Skeletal muscle cell (primary cell): ENCODE results near the gene PDK2.

Experiments used
- DNase-seq: peaks from one replicate; pipeline ENCODE4 v3.0.0-alpha.2; 2010; ENCODE audit warnings: low read depth
- H3K4me3 ChIP-seq: 2 replicates; pipeline ENCODE4 v1.5.1; 2011; ENCODE audit warnings: low read depth, mild to moderate bottlenecking, control low read depth, low read length, moderate library complexity

Gene PDK2

GRCh38 chr17:50145532-50146229, 50.5 kb downstream of the PDK2 start:
- H3K4me3 ChIP-seq = no peak overlapping the region
- DNase-seq = no peak

DNA sequence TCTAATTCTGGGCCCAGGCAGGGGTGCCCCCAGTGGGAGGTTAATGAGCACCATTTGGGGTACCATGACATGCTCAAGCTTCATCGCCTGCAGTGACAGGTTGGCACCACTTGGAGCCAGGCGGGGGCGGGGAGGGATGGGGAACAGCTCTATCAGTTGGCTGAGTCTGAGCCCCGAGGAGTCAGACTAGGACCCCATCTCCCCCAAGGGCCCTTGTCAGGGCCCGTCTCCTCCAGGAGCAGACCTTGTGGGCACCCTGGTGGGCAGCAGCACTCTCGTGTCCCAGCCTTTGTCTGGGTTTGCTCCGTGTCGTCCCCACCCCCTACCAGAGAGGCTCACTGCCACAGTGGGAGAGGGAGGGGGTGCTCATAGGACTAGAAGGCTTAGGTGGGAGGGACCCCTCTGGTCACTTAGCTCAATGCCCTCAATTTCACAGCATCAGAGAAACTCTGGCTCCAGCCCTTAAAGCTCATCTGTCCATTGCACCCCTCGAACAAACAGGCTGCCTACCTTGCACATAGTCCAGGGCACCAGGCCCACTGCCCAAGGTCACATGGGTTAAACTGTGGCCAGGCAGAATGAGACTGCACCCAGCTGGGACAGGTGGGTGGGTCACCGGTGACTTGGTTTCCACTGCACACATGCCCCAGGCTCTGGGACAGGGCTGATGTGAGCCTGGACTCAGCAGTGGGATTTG, 51.2 kb downstream of the PDK2 start:
- no peak for DNase-seq
- H3K4me3 ChIP-seq = peak overlapping the region; percentile 68

GRCh38 chr17:50146927-50147665, 51.9 kb downstream of the PDK2 start:
- peak overlapping the region; percentile 68 for H3K4me3 ChIP-seq
- no peak for DNase-seq

GRCh38 chr17:50147841-50148225, 52.7 kb downstream of the PDK2 start:
- DNase-seq = no peak

DNA sequence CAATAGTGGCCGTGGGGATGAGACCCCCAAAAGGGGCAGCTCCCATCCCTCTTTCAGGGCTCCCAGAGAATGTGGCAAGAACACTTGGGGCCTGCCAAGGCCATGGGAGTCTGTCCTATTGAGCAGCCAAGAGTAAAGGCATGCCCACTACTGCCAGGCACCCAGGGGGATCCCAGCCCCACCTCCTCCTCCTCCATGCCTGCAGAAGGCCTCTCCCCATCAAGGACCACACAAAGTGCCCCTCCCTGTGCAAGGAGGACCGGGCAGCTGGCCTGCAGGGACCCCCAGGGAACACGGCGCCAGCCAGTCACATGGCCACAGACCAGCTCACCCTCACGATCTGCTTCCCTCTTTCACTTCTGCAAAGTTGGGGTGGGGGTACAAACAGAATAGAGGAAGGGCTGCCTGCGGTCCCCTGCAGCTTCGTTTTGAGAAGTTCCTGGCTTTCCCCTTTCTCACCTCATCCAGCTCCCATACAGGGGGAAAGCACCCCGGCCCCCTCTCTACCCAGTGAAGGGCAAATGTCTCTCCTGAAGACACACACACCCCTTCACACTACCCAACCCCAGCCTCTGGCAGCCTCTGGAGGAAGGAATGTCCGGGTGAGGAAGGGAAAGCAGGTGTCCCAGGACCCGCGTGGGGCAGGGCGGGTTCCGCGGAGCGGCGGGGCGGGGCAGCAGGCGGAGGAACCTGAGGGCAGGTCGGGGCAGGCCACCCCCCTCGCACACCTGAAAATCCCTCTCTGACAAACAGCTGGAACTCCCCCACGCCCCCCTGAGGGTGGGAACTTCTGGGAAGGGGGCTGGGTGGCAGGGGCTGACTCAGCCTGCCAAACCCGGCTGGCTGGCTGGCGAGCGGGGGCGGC, 53.3 kb downstream of the PDK2 start:
- no peak for DNase-seq
- H3K4me3 ChIP-seq = peak overlapping the region; percentile 68

More at GRCh38 chr17:50147841-50148225, 52.7 kb downstream of the PDK2 start:
- peak overlapping the region; percentile 68 for H3K4me3 ChIP-seq

- DNase-seq = no peak
- H3K4me3 ChIP-seq = peak overlapping the region; percentile 68
These were observed 53.9 kb downstream of the PDK2 start for GRCh38 chr17:50149091-50149416.

GRCh38 chr17:50149417-50150353, 54.5 kb downstream of the PDK2 start:
- DNase-seq = no peak
- H3K4me3 ChIP-seq = peak overlapping the region; percentile 68

- DNase-seq = no peak
- peak within 1 kb of the TSS; percentile 68 for H3K4me3 ChIP-seq
These were observed 55.3 kb downstream of the PDK2 start, which contains the start of gene PPP1R9B for GRCh38 chr17:50150354-50151040. Gene PPP1R9B (minus strand): TSS chr17:50150677. CDS start chr17:50150513, 164 bp downstream.

DNA sequence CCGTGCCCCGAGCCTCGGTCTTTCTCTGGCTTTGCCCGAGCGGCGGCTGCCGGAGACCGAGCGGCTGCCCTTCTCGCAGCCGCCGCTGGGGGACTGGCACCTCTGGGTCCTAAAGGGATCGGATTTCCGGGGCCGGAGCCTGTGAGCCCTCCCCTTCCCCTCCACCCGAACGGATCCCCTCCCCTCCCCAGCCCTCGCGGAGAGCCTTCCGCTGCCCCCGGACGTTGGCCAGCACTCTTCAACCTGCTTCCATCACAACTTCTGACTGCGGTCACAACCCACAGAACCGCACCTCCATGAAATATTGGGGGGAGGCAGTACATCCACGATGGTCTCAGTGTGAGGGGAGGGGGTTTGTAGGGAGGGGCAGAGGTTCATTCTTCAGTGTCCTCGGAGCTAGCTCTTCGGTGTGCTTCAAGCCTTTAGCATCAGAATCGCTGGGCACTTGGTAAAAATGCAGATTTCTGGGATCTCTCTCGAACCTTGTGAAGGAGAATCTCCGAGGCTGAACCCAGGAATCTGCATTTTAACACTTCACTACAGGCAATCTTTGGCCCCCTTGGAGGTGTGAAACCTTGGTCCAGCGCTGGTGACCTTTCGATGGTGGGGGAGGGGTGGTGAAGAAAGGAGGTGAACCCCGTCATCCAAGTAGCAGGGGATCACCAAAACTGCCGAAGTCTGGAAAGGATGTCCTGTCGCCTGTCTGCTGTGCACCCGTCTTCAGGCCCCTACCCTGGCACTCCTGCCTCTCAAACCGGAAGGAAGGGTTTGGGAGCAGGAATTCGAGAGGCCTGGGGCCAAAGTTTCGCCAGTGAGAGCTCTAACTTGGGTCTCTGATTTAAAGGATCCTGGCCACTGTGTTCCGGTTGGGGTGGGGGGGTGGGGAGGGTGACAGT, 56.1 kb downstream of the PDK2 start:
- DNase-seq = peak; percentile 67
- H3K4me3 ChIP-seq = peak overlapping the region; percentile 68

- DNase-seq = no peak
- peak overlapping the region; percentile 68 for H3K4me3 ChIP-seq
These were observed 56.9 kb downstream of the PDK2 start for GRCh38 chr17:50151937-50152547.

- no peak overlapping the region for H3K4me3 ChIP-seq
- no peak for DNase-seq
These were observed 57.6 kb downstream of the PDK2 start for GRCh38 chr17:50152736-50153135.

- no peak overlapping the region for H3K4me3 ChIP-seq
- DNase-seq = no peak
These were observed 58.8 kb downstream of the PDK2 start for GRCh38 chr17:50153650-50154575.

DNA sequence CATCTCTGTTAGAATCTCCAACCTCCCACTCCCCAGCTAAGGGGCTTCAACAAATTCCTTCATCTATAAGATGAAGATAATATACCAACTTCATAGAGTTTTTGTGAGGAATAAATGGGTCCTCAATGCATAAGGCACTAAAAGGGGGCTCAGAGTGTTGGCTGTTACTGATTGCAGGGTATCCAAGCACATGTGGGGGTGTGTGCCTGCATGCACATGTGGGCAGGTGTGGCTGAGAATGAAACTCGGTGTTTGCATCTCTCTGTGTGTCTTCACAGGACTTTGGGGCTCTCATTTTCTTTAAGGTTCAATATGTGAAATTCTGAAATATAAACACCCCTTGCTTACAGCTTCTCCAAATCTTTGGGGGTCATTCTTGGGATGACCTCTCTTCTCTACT, 59.5 kb downstream of the PDK2 start:
- DNase-seq = no peak
- no peak overlapping the region for H3K4me3 ChIP-seq

DNA sequence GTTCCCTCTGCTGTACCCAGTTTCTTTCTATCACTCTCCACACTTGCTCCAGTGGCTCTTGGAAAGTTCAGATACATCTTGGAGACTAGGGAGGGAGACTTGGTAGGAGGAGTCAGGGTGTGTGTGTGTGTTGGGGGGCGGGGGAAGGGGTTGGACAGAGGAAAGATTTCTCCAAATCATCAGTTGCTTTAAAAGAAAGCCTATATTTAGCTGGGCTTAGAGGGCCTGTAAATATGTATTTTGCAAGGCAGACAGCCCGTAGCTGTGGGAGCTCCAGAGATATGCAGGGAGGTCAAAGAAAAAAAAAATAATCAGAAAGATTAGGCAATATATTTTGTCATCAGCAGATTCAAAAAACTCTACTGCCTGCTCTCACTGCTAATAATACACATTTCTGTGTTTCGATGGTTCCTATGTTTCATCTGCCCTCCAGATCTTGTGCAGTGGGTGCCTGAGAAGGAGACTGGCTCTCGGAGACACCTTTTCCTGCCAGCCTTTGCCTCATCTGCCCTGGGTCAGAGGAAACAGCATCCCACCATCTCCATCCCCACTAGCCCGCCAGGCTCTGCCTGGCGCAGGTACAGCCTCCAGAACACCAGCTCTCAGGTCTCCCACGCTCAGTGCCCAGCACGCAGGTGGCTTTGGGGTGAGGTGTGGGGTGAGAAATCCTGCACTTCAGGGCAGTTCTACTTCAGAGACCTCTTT, 60.1 kb downstream of the PDK2 start:
- no peak overlapping the region for H3K4me3 ChIP-seq
- DNase-seq = no peak

DNA sequence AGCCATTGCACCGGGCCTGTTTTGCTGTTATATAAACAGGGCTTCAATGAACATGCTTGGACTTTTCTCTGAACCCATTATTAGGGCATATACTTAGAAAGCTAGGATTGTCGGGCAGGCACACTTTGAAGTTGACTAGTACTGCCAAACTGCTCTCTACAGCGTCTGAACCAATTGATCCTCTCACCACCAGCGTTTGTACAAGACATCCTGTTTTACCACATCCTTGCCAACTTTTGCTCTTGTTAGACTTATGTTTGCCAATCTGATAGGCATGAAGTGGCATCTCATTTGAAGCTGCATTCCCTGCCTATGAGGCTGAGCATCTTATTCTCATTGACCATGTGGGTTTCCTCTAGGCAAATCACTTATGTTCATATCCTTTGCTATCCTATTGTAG, 62.7 kb downstream of the PDK2 start:
- no peak for DNase-seq
- no peak overlapping the region for H3K4me3 ChIP-seq
